DOHH2 (cell line): ENCODE data around the gene TAF1B.

ENCODE experiments used
- H3F3A ChIP-seq: fragments of 200-600 bp; sonication (generic), shearing (Covaris generic); 2 replicates; pipeline ENCODE4 v1.6.0; 2016; ENCODE audit warnings: antibody characterized with exemption, mild to moderate bottlenecking; ENCODE audit not compliant: control insufficient read depth, insufficient read depth
- H3K27ac ChIP-seq: fragments of 200-600 bp; sonication (generic); 2 replicates; pipeline ENCODE4 v1.5.1; 2014; ENCODE audit warnings: low read depth, mild to moderate bottlenecking, low read length, moderate library complexity
- H3K27me3 ChIP-seq: fragments of 200-600 bp; sonication (generic); 2 replicates; pipeline ENCODE4 v1.6.1; 2014; ENCODE audit warnings: mild to moderate bottlenecking, low read length, mixed read lengths; ENCODE audit not compliant: control insufficient read depth
- H3K36me3 ChIP-seq: fragments of 200-600 bp; sonication (generic); 2 replicates; pipeline ENCODE4 v1.6.1; 2014; ENCODE audit warnings: mild to moderate bottlenecking, low read length, moderate library complexity, mixed read lengths; ENCODE audit not compliant: control insufficient read depth
- H3K4me1 ChIP-seq: fragments of 200-600 bp; sonication (generic); 2 replicates; pipeline ENCODE4 v1.6.1; 2014; ENCODE audit warnings: mild to moderate bottlenecking, low read length, mixed read lengths; ENCODE audit not compliant: control insufficient read depth
- H3K4me2 ChIP-seq: fragments of 200-600 bp; sonication (generic); 2 replicates; pipeline ENCODE4 v1.6.0; 2014; ENCODE audit warnings: mild to moderate bottlenecking, low read length, moderate library complexity
- H3K4me3 ChIP-seq: fragments of 200-600 bp; sonication (generic); 2 replicates; pipeline ENCODE4 v1.5.1; 2014; ENCODE audit warnings: mild to moderate bottlenecking, low read length, mixed read lengths
- H3K79me2 ChIP-seq: fragments of 200-600 bp; sonication (generic); 2 replicates; pipeline ENCODE4 v1.6.1; 2014; ENCODE audit warnings: mild to moderate bottlenecking, low read length, mixed read lengths; ENCODE audit not compliant: control insufficient read depth
- H3K9me2 ChIP-seq: fragments of 200-600 bp; sonication (generic); replicated peaks from 2 replicates; pipeline ENCODE4 v1.6.1; 2014; ENCODE audit warnings: mild to moderate bottlenecking, low read length, mixed read lengths; ENCODE audit not compliant: control insufficient read depth
- H3K9me3 ChIP-seq: fragments of 200-600 bp; sonication (generic); 2 replicates; pipeline ENCODE4 v1.6.1; 2014; ENCODE audit warnings: antibody characterized with exemption, low read length, mixed read lengths; ENCODE audit not compliant: control insufficient read depth, insufficient read depth
- H4K20me1 ChIP-seq: fragments of 200-600 bp; sonication (generic); 2 replicates; pipeline ENCODE4 v1.6.0; 2014; ENCODE audit warnings: low read depth, mild to moderate bottlenecking, antibody characterized with exemption, low read length, moderate library complexity; ENCODE audit not compliant: control insufficient read depth, insufficient read depth
- EZH2phosphoT487 ChIP-seq: fragments of 200-600 bp; sonication (generic); IDR thresholded peaks from 2 replicates; pipeline ENCODE4 v1.6.1; 2017; ENCODE audit warnings: borderline replicate concordance, mild to moderate bottlenecking, antibody characterized with exemption, low read length, moderate library complexity, mixed read lengths
- TF ChIP-seq, protein P1 (sequence below): fragments of 200-600 bp; sonication (generic); IDR thresholded peaks from one replicate; pipeline ENCODE4 v1.5.1; 2014; ENCODE audit warnings: antibody characterized with exemption, mild to moderate bottlenecking, low read depth, low read length; ENCODE audit not compliant: poor library complexity, severe bottlenecking

The TAF1B gene

DNA sequence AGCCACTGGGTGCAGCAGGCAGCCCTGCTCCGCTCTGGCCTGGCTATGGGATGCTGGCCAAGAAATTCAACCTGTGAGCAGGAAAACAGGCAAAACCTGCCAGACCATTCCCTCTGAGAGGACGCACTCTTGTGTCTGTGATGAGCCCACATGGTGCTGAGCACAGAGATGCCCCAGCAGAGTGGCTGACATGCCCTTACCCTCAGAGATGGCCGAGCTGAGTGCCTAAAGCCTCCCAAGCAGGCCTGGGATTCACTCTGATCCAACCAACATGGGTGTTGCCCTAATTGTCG is 34.3 kb upstream of the TAF1B start:
- Histone ChIP-seq H3K4me3 (no peak overlapping the region), H3K36me3 (no peaks in the 10 kb centered on the region), H3K9me2 (no peaks in the 10 kb centered on the region), H3K27ac (no peak overlapping the region), H3K27me3 (peaks cover 16% of the 10 kb centered on the region), H3K4me1 (peaks cover 3% of the 10 kb centered on the region), H3K9me3 (no peaks in the 10 kb centered on the region), H3K4me2 (no peak overlapping the region), H3F3A (no peaks in the 10 kb centered on the region), H3K79me2 (no peaks in the 10 kb centered on the region), H4K20me1 (no peaks in the 10 kb centered on the region)
- TF ChIP-seq, protein P1, sequence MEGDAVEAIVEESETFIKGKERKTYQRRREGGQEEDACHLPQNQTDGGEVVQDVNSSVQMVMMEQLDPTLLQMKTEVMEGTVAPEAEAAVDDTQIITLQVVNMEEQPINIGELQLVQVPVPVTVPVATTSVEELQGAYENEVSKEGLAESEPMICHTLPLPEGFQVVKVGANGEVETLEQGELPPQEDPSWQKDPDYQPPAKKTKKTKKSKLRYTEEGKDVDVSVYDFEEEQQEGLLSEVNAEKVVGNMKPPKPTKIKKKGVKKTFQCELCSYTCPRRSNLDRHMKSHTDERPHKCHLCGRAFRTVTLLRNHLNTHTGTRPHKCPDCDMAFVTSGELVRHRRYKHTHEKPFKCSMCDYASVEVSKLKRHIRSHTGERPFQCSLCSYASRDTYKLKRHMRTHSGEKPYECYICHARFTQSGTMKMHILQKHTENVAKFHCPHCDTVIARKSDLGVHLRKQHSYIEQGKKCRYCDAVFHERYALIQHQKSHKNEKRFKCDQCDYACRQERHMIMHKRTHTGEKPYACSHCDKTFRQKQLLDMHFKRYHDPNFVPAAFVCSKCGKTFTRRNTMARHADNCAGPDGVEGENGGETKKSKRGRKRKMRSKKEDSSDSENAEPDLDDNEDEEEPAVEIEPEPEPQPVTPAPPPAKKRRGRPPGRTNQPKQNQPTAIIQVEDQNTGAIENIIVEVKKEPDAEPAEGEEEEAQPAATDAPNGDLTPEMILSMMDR: no peak
- TF ChIP-seq EZH2phosphoT487: no peak

- no peak for TF ChIP-seq EZH2phosphoT487
- TF ChIP-seq, protein P1: no peak
- Histone ChIP-seq H3K27me3 (peaks cover 15% of the 10 kb centered on the region), H3K4me1 (peaks cover 3% of the 10 kb centered on the region), H3K4me2 (no peak overlapping the region), H3K9me2 (no peaks in the 10 kb centered on the region), H3K27ac (no peak overlapping the region), H3K4me3 (no peak overlapping the region), H3K79me2 (no peaks in the 10 kb centered on the region), H3K9me3 (no peaks in the 10 kb centered on the region), H3F3A (no peaks in the 10 kb centered on the region), H4K20me1 (no peaks in the 10 kb centered on the region), H3K36me3 (no peaks in the 10 kb centered on the region)
Observed at GRCh38 chr2:9809448-9810088, 33.7 kb upstream of the TAF1B start.

- no peak overlapping the region for H3K27ac ChIP-seq
- no peak for TF ChIP-seq EZH2phosphoT487
- TF ChIP-seq, protein P1: no peak
- H3K4me3 ChIP-seq: no peak overlapping the region
- no peaks in the 10 kb centered on the region for H3K36me3 ChIP-seq
- no peak overlapping the region for H3K4me2 ChIP-seq
- no peaks in the 10 kb centered on the region for H4K20me1 ChIP-seq
- H3K27me3 ChIP-seq: peaks cover 6% of the 10 kb centered on the region; the same call in 1 of the 2 replicates
- H3K9me2 ChIP-seq: no peaks in the 10 kb centered on the region
- H3K79me2 ChIP-seq: no peaks in the 10 kb centered on the region
- peaks cover 3% of the 10 kb centered on the region for H3K4me1 ChIP-seq
- H3K9me3 ChIP-seq: no peaks in the 10 kb centered on the region
- no peaks in the 10 kb centered on the region for H3F3A ChIP-seq
Observed at GRCh38 chr2:9811216-9811615, 32.1 kb upstream of the TAF1B start.
